Activated CD4-positive, CD25-positive, alpha-beta regulatory T cell treated with anti-CD3 and anti-CD28 coated beads, Interleukin-2, amount 50 U/mL, for 16 hours (primary cell): ENCODE data around the gene SPATA6L.

Experiments
- DNase-seq: peaks from one replicate; pipeline ENCODE4 v3.0.0-alpha.2; 2020; ENCODE audit warnings: low read depth, low spot score

The SPATA6L gene

GRCh38 chr9:4550777-4551484 lies 115.3 kb downstream of the SPATA6L start:
- no peak for DNase-seq

DNA sequence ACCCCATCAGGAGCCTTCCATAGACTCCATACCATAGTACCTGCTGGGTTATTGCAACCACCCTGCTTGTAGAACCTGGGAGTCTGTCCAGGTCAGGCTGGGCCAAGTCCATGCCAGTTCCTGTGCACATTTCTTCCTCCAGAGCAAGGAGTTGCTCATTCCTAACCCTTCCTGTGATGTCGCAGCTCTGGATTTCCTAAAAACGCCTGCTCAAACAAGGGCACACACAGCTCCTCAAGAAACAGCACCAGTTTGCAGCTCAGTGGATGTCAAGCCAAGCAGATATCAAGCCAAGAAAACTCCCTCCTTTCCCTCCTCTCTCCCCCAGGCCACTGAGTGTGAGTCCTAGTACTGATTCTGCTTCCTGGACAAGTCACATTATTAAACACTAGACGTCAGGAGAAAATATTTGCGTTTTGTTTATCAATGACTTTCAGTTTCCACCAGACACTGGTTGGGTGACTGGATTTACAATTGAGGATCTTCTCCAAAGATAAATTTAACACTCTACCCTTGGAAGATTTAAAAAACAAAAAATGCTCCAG lies 116.5 kb downstream of the SPATA6L start:
- no peak for DNase-seq

- no peak for DNase-seq
These were observed 117.2 kb downstream of the SPATA6L start for GRCh38 chr9:4548811-4549725.
